BE2C (cell line): ENCODE data around the gene SVOPL.
"Not testable (repeated sequence)": the region's sequence is repeated elsewhere in the genome, so short reads cannot be mapped to it uniquely, and the experiment has no call there.

Experiments
- DNase-seq: peaks from one replicate; pipeline ENCODE4 v3.0.0-alpha.2; 2020
- H3K27me3 ChIP-seq: fragments of 250-450 bp; sonication (Bioruptor Pico); 2 replicates; pipeline ENCODE4 v1.5.1; 2020; ENCODE audit warnings: mild to moderate bottlenecking
- H3K36me3 ChIP-seq: fragments of 250-450 bp; sonication (Bioruptor Pico); 2 replicates; pipeline ENCODE4 v1.5.1; 2020; ENCODE audit warnings: mild to moderate bottlenecking
- H3K4me1 ChIP-seq: fragments of 250-450 bp; sonication (Bioruptor Pico); 2 replicates; pipeline ENCODE4 v1.5.1; 2020
- H3K4me3 ChIP-seq: 2 replicates; pipeline ENCODE4 v1.5.1; 2011; ENCODE audit warnings: low read depth, low read length
- H3K9me3 ChIP-seq: fragments of 250-450 bp; sonication (Bioruptor Pico); 2 replicates; pipeline ENCODE4 v1.5.1; 2020
- TF ChIP-seq, protein P1 (sequence below): IDR thresholded peaks from 2 replicates; pipeline ENCODE4 v1.5.1; 2012; ENCODE audit warnings: mild to moderate bottlenecking, low read depth, low read length

The SVOPL gene

GRCh38 chr7:138741453-138741735 lies 40.2 kb upstream of the SVOPL start:
- no peak overlapping the region for H3K4me3 ChIP-seq
- DNase-seq, result no peak
- no peaks in the 10 kb centered on the region for H3K9me3 ChIP-seq
- peaks cover 6% of the 10 kb centered on the region for H3K4me1 ChIP-seq
- H3K27me3 ChIP-seq, result no peaks in the 10 kb centered on the region
- no peaks in the 10 kb centered on the region for H3K36me3 ChIP-seq
- TF ChIP-seq, protein P1, sequence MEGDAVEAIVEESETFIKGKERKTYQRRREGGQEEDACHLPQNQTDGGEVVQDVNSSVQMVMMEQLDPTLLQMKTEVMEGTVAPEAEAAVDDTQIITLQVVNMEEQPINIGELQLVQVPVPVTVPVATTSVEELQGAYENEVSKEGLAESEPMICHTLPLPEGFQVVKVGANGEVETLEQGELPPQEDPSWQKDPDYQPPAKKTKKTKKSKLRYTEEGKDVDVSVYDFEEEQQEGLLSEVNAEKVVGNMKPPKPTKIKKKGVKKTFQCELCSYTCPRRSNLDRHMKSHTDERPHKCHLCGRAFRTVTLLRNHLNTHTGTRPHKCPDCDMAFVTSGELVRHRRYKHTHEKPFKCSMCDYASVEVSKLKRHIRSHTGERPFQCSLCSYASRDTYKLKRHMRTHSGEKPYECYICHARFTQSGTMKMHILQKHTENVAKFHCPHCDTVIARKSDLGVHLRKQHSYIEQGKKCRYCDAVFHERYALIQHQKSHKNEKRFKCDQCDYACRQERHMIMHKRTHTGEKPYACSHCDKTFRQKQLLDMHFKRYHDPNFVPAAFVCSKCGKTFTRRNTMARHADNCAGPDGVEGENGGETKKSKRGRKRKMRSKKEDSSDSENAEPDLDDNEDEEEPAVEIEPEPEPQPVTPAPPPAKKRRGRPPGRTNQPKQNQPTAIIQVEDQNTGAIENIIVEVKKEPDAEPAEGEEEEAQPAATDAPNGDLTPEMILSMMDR, result no peak

DNA sequence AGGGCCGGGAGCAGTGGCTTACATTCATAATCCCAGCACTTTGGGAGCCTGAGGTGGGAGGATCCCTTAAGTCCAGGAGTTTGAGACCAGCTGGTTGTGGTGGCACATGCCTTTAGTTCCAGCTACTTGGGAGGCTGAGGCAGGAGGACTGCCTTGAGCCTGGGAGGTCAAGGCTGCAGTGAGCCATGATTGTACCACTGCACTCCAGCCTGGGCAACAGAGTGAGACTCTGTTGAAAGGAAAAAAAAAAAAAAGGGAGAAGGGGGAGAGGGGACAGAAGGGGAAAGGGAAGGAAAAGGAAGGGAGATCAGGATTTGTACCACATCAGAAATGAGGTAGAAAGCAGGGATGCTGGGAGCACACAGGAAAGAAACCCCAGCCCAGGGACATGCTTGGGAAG lies 38.7 kb upstream of the SVOPL start:
- no peak for DNase-seq
- Histone ChIP-seq H3K36me3 (no peaks in the 10 kb centered on the region), H3K4me3 (no peak overlapping the region), H3K27me3 (no peaks in the 10 kb centered on the region), H3K9me3 (no peaks in the 10 kb centered on the region), H3K4me1 (peaks cover 6% of the 10 kb centered on the region)
- TF ChIP-seq, protein P1, result no peak

GRCh38 chr7:138738551-138739335 lies 37.6 kb upstream of the SVOPL start:
- no peaks in the 10 kb centered on the region for H3K27me3 ChIP-seq
- TF ChIP-seq, protein P1, result peak; percentile 99
- peak; percentile 89 for DNase-seq

DNA sequence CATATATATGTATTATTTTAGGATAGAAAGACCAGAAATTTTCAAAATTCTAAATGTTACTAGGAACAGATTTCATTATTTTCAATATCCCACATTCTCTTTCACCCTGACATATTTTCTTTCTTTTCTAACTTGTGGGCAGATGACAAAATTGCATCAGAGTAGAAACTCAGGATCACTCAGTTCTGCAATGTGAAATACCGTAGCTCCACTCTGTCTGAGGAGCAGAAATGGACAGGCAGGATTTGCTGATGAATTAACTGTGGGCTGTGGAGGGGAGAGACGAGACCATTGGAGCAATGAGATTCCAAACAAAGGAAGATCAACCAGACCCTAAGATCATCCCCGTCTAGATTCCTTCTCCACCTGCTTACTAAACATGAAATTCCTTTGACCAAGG lies 37.0 kb upstream of the SVOPL start:
- Histone ChIP-seq H3K36me3 (no peaks in the 10 kb centered on the region), H3K27me3 (no peaks in the 10 kb centered on the region), H3K4me3 (no peak overlapping the region), H3K4me1 (peaks cover 6% of the 10 kb centered on the region), H3K9me3 (no peaks in the 10 kb centered on the region)
- TF ChIP-seq, protein P1, result no peak
- DNase-seq, result no peak

More at GRCh38 chr7:138738551-138739335, 37.6 kb upstream of the SVOPL start:
- Histone ChIP-seq H3K9me3 (no peaks in the 10 kb centered on the region), H3K4me1 (peaks cover 6% of the 10 kb centered on the region), H3K36me3 (no peaks in the 10 kb centered on the region), H3K4me3 (no peak overlapping the region)

DNA sequence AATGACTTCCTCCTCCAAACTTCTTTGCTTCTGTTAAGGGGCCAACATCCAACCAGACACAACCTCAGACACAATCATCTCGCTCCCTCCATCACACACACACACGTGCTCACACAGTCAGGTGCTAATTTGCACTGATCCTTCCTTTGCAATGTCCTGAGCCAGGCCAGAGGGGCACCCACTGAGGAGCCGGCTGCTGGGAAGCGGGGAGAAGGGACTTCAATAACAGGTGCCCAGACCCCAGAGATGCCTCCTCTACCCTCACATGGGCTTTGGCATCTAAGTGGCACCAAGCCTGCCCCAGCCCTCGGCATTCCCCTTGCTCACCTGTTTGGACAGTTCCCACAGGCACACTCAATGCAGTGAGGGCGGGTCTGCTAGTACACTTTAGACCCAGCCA lies 34.2 kb upstream of the SVOPL start:
- TF ChIP-seq, protein P1, result no peak
- no peak for DNase-seq
- Histone ChIP-seq H3K4me1 (peaks cover 6% of the 10 kb centered on the region), H3K27me3 (no peaks in the 10 kb centered on the region), H3K36me3 (no peaks in the 10 kb centered on the region), H3K4me3 (no peak overlapping the region), H3K9me3 (no peaks in the 10 kb centered on the region)

DNA sequence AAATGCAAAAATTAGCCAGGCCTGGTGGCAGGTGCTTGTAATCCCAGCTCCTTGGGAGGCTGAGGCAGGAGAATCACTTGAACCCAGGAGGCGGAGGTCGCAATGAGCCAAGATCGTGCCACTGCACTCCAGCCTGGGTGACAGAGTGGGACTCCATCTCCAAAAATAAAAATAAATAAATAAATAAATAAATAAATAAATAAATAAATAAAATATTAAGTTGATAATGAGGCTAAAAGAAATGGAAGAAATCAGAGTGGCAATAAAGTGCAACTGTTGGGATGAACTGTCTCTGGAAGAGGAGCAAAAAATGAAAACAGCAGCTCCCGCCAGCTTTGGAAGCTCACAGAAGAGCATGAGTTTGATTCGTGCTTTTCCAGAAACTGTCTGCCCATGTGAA lies 30.6 kb upstream of the SVOPL start:
- H3K27me3 ChIP-seq, H3K4me1 ChIP-seq, H3K4me3 ChIP-seq, H3K36me3 ChIP-seq, DNase-seq, H3K9me3 ChIP-seq: not testable (repeated sequence)
